Activated CD4-positive, alpha-beta T cell treated with anti-CD3 and anti-CD28 coated beads, Interleukin-2, amount 50 U/mL, for 16 hours (primary cell): ENCODE measurements around the gene SCLY.
"Not testable (repeated sequence)": the region's sequence is repeated elsewhere in the genome, so short reads cannot be mapped to it uniquely, and the experiment has no call there.

ENCODE experiments used
- DNase-seq: peaks from one replicate; pipeline ENCODE4 v3.0.0-alpha.2; 2020

Gene SCLY

DNA sequence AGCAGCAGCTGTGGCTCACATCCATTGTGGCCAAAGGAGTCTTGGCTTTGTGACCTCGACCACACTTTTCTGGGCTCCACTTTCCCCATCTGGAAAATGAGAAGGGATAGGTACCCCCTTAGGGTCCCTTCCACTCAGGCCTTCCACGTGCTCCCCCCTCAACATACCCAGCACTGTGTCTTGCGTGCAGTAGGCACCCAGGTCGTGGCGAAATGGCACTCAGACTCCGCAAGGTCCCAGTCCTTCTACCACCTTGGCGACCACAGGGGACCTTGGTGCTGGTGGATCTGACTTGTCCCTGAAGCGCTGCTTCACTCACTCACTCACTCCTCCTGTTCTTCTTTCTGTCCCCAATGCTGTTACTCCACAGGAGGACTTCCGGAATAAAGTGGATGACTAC is 19.9 kb upstream of the SCLY start:
- no peak for DNase-seq

- DNase-seq = no peak
These were observed 18.7 kb upstream of the SCLY start for GRCh38 chr2:238042090-238042489.

DNA sequence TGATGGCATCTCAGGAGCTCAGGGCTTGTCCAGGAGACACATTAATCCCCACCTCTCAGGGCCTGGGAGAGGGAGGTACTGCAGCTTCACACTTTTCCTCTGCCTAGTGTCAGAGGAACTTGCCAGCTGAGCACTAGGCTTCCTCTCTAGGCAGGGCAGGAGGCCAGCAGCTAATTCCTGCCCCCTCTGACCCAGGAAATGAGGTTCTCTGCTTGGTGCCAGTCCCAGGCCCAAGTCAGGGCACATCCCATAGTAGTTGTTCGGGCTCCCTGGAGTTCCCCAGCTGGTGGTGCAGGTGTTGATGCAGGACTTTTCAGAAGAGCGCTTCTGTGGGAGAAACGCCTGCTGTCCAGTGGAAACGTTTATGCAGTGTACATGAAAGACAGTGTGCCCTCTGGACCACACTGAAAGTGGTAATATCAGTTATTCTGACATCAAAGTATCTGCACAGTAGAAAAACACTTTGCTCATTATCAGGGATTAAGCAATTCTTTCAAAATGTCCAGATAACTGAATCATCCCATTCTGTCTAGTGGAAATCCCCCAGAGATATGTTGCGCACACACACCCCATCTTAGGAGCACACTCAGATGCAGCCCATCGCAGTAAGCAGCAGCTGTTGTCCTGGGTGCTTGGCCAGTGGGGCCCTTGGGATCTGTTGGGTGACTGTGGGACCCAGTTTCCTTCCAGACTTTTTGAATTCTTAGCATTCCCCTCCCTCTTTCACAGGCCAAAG is 17.8 kb upstream of the SCLY start:
- DNase-seq = no peak

DNA sequence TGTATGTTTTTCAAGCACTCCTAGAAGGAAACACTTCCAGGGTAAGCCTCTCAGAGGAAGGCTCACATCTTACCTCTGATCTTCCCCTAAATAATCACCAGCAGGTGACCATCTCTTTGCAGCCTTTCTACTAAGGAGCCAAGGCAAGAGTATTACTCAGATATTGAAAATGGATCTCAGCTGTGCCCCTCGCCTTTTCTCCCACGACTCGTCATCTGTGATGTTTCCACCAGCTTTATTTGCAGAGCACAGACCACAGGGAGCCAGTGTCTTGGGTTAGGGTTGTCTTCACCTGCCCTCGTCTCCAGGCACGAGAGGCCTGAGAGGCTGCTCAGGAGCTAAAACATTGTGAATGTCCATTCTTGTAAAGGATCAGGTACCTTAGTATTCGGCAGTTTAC is 16.9 kb upstream of the SCLY start:
- no peak for DNase-seq

DNA sequence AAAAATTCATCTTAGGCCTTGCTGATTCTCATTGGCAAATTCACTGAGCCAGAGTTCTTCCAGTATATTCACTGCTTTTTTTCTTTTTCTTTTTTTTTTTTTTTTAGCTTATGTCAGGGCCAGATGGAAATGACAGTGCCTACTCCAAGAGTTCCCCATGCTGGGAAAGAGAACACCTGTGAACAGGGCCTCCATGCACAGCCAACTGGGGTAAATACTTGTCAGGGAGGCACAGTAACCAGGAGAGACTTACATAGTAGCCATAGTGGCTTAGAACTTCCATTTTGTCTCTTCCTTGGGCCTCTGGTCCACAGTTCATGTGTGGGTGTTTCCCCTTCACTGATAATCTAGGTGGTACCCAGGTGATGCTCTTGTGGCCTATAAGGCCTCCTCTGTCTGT is 15.2 kb upstream of the SCLY start:
- no peak for DNase-seq

DNA sequence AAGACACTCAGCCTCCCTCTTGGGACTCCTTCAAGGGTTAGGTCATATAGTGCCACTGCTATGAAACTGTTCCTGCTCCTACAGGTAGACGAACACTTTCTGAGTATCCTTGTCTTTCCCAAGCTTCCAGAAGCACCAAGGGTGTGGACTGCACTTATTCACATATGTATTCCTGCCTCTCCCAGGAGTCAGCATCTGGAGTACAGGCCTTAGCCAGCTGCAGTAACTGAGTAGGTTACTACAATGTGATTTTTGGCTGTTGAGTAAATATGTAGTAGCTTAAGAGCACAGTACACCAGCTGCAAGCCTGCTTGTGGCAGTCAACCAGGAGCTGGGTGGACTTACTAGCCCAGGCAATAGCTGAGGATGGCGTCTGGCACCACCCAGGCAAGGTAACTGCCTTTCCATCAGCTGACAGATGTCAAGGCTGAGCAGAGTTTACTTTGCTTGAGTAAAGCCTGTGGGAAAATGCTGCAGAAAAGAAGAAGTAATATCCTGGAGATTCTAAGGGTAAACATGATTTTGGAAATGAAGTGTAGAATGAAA is 14.0 kb upstream of the SCLY start:
- DNase-seq = no peak

DNA sequence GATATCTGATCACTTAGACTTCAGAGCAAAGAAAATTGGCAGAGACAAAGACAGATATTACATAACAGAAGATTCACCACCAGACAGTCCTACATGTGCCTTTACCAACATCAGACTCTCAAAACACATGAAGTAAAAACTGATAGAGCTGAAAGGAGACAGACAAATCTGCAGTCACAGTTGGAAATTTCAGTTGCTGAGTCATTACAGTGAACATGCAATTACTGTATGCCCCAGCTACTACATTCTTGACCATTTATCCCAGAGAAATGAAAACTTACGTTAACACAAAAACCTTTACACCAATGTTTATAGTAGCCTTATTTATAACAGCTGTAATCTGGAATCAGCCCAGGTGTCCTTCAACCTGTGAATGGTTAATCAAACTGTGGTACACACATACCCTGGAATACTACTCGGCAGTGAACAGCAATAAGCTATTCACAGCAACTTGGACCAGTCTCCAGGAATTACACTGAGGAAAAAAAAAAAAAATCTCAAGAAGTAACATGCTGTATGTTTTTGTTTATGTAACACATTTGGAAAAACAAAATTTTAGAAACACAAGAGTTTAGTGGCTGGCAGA is 7.5 kb upstream of the SCLY start:
- DNase-seq = no peak

DNA sequence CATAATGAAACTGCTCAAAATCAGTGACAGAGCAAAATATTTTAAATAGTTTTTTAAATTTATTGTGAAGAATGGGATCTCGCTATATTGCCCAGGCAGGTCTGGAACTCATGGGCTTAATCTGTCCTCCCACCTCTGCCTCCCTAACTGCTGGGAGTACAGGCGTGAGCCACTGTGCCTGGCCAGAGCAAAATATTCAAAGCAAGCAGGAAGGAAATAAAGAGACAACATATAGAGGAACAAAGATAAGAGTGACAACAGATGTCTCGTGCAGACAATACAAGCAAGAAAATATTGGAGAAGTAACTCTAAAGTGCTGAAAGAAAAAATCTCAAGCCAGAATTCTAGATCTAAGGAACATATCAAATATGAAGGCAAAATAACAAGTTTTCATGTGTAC is 5.0 kb upstream of the SCLY start:
- no peak for DNase-seq

GRCh38 chr2:238057696-238058575 is 2.9 kb upstream of the SCLY start:
- DNase-seq = not testable (repeated sequence)

GRCh38 chr2:238059505-238059904 is 1.3 kb upstream of the SCLY start:
- no peak for DNase-seq

DNA sequence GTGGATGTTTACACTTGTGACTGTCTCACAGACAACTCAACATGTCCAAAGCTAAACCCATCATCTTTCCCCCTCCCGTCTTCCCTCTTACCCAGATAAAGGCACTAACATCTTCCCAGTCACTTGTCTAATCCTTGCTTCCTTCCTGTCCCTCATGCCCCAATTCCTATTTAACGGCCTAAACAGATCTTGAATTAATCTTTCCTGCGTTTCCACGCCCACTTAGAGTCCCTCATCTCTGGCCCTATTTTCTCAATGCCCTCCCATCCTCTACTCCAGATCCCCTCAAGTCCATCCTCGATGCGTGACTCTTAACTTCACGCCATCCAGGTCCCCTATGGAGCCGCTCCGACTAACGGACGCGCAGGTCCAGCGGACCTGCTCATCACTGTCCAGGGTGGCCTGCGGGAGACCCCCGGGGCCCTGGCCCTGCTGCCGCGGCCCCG is 682 bp upstream of the SCLY start:
- no peak for DNase-seq

GRCh38 chr2:238061315-238062202 is 758 bp downstream of the SCLY start:
- DNase-seq = peak; percentile 31

DNA sequence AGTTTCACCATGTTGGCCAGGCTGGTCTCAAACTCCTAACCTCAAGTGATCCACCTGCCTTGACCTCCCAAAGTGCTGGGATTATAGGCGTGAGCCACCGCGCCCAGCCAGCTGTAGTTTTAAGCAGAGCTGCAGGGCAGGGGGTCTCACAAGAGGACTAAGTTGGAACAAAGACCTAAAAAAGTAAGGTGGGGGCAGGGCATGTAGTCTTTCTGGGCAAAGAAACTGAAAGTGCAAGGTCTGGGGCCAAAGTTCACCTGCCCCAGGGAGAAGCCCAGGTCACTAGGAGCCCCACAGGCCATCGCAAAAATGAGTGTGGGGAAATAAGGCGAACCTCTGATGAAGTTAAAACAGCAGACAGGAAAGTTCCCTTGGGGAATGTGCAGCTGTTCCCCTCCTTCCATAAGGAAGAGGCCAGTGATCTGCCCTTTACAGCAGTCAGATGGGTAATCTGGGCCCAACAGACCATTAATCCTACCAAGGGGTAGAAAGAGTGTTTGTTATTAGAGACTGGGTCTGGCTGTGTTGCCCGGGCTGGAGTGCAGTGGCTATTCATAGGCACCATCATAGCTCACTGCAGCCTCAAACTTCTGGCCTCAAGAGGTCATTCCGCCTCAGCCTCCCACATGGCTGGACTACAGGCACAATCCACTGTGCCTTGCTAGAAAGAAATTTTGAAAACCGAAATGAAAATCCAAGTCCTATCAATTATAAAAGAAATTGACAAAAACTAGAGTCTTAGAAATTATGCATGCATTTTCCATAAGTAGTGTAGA is 2.8 kb downstream of the SCLY start:
- no peak for DNase-seq

DNA sequence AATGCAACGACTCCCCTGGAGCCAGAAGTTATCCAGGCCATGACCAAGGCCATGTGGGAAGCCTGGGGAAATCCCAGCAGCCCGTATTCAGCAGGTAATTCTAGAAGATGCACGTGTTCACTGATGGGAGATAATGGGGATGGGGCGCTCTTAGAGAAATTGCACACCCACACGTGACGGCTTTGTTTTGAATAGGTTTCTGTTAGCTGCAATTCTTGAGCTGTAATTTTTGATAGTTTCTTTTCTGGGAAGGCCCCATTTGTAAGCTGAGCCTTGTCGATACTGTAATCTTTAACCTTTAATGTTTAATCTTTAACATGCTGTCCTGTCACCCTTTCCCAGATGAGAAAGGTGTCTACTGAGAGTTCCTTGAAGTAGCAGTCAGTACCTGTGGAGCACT is 3.6 kb downstream of the SCLY start:
- no peak for DNase-seq

- DNase-seq = no peak
These were observed 4.5 kb downstream of the SCLY start for GRCh38 chr2:238065071-238065846.

DNA sequence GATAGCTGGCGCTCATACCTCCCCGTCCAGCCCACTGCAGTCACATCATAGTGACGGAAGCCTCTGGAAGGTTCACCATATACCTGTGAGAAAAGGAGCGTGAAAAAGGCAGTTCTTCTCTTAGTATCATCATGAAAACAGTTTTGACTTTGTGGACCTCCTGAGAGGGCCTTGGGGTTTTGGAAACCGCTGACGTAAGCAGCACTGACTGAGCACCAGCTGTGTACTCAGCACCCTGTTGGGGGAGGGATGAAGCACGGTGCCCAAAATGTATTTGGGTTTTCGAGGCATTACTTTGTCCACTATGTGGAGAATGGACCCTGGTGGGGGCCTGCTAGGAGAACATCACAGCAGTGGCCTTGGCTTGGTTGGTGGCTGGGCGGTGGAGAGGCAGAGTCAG is 5.4 kb downstream of the SCLY start:
- DNase-seq = no peak

- DNase-seq = not testable (repeated sequence)
These were observed 5.9 kb downstream of the SCLY start for GRCh38 chr2:238066718-238067117.

GRCh38 chr2:238067939-238068338 is 7.1 kb downstream of the SCLY start:
- no peak for DNase-seq

DNA sequence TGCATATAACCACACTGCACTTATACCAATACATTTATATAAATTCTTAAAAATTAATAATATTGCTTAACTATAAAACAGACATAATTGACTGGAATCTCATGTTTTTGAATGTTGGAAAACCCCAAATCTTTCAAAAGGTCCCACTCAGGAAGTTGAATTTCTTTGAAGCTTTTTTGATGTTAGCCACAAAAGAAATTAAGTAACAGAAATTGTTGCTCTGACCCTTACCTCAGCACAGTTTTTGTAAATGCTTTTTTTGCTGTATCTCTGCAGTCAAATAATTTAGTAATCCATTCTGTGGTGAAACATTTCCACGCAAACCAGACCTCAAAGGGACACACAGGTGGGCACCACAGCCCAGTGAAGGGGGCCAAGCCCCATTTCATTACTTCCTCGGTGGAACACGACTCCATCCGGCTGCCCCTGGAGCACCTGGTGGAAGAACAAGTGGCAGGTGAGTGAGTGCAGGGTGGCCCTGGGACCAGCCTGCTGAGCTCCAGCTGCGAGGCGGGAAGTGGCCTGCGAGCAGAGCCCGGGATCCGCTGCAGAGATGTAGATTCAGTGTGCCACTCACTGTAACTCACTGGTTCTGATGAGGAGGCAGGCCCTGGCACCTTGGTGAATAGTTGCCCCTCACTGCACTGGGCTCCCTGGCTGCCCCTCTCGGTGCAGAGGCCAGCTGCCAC is 8.4 kb downstream of the SCLY start:
- no peak for DNase-seq

GRCh38 chr2:238069877-238070276 is 9.1 kb downstream of the SCLY start:
- no peak for DNase-seq
